Measurements from ENCODE around the gene NOVA1.
A peak's percentile ranks its signal among the peaks of the same experiment; 100 is the strongest.
"Not testable (repeated sequence)": the region's sequence is repeated elsewhere in the genome, so short reads cannot be mapped to it uniquely, and the experiment has no call there.

NOVA1 gene, protein sequence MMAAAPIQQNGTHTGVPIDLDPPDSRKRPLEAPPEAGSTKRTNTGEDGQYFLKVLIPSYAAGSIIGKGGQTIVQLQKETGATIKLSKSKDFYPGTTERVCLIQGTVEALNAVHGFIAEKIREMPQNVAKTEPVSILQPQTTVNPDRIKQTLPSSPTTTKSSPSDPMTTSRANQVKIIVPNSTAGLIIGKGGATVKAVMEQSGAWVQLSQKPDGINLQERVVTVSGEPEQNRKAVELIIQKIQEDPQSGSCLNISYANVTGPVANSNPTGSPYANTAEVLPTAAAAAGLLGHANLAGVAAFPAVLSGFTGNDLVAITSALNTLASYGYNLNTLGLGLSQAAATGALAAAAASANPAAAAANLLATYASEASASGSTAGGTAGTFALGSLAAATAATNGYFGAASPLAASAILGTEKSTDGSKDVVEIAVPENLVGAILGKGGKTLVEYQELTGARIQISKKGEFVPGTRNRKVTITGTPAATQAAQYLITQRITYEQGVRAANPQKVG

DNA sequence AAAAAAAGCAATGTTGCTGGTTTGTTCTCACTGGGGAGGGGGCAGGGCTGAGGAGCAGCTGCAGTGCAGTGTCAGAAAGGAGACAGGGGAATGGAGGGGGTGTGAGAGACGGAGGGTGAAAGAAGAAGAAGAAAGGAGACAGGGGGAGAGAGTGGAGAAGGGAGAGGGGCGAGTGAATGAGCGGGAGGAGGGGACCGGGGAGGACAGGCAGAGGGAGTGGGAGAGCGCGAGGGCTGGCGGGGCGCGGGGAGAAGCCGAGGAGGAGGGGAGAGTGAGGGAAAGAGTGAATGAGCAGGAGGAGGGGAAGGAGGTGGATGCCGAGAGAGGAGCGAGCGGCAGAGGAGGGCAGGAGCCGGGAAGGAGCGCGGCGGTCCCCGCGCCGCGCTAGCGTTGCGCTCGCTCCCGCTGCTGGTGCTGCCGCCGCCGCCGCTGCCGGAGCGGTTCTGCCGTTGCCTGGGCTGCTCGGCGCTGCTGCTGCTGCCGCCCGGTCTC, at the start of gene NOVA1:
Gene NOVA1 (minus strand): TSS at position 445 of the 492 bp plus-strand sequence. CDS start 597 bp downstream, outside the sequence.
- no peak for DNase-seq

DNA sequence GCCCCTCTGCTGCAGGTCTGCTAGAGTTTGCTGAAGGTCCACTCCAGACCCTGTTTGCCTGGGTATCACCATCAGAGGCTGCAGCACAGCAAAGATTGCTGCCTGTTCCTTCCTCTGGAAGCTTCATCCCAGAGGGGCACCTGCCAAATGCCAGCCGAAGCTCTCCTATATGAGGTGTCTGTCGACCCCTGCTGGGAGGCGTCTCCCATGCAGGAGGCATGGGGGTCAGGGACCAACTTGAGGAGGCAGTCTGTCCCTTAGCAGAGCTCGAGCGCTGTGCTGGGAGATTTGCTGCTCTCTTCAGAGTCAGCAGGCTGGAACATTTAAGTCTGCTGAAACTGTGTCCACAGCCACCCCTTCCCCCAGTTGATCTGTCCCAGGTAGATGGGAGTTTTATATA, 47.2 kb upstream of the NOVA1 start:
- not testable (repeated sequence) for DNase-seq

DNA sequence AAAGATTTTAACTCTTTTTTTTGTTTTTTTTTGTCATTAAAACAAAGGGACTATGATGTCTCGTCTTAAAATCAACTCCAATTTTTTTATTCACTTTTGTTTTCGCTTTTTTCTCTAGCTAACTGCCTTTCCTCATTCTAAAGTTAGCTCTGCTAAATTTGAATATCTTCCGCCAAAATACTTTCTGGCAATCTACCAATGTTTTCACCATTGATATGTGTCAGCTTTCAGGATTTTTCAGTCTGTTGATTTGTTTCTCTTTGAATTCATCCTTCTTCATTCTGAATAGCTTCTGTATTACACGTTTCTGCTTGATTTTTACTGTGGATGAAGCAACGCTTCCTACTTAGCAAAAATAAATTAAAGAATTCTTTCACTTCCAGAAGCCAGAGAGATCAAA, 38.7 kb upstream of the NOVA1 start:
- DNase-seq = no peak

DNA sequence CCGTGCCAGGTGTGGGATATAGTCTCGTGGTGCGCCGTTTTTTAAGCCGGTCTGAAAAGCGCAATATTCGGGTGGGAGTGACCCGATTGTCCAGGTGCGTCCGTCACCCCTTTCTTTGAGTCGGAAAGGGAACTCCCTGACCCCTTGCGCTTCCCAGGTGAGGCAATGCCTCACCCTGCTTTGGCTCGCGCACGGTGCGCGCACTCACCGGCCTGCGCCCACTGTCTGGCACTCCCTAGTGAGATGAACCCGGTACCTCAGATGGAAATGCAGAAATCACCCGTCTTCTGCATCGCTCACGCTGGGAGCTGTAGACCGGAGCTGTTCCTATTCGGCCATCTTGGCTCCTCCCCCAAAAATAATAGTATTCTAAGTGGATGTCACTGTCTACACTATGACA, 37.1 kb upstream of the NOVA1 start:
- not testable (repeated sequence) for DNase-seq

DNA sequence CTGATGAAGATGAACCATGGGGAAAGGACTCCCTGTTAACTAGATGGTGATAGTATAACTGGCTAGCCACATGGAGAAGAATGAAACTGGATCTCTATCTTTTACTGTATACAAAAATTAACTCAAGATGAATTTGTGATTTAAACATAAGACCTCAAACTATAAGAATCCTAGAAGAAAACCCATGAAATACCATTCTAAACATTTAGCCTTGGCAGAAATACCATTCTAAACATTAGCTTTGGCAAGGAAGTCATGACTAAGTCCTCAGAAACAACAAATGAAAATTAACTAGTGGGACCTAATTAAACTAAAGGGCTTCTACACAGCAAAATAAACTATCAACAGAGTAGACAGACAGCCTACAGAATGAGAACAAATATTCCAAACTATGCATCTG, 28.4 kb upstream of the NOVA1 start:
- no peak for DNase-seq

DNA sequence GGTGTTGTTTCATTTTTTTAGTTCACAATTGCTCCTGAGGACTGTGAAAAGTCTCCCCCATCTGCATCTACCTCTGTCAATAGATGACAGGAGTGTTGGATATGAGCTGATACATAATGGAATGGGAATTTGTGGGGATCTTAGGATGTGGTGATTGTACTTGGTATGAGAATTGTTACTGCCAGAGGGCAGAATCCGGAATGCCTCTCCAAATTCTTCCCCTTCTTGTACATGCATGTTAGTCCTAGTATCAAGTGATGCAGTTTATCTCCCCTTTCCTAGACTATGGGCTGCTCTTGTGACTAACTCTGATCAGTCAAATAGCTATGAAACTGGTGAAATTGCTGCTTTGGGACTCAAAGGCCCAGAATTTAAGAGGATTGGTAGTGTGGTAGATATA, 24.8 kb upstream of the NOVA1 start:
- DNase-seq = no peak

DNA sequence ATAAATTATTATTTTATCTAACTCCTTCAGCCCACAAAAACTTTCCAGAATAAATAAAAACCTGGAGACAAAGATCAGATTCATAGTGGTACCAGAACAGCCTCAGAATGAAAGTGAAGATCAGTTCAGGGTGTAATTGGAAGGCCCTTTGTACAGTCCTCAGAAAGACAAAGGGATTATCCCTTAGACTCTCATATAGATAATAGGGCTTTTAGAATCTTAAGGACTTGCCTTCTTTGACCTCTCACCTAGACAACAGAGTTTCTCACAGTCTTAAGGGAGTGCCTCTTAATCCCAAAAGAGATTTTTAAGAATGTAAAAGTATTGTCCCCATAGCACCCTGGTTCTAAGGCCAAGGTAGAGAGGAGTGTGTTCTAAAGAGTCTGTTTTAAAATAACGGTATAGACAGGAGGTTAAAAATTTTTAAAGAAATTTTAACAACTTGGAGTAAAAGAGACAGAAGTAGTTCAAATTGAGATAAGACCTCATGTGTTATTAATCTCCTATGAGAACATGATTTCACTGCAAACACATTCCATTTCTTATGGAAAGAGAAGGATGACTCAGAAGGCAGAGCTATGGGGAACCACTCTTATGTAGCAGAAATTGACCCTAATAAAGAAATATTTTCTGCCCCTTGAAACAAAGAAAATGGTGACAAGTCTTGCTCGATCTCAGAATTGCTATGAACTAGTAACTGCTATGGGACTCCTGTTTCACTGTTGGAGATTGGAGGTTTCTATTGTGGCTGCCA, 24.2 kb upstream of the NOVA1 start:
- no peak for DNase-seq

DNA sequence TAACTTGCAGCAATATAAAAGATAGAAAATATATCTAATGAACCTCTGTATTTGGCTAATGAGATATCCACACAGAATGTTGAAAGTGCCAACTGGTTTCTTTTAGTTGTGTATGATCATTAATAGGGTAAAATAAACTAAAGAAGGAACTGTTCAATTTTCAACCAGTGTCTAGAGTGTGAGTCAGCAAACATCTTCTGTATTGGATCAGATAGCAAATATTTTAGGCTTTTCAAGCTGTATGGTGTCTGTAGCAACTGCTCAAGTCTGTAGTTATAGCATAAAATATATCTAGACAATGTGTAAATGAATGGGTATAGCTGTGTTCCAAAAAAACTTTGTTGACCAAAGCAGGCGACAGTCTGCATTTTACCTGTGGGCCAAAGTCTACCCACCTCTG, 23.5 kb upstream of the NOVA1 start:
- no peak for DNase-seq

DNA sequence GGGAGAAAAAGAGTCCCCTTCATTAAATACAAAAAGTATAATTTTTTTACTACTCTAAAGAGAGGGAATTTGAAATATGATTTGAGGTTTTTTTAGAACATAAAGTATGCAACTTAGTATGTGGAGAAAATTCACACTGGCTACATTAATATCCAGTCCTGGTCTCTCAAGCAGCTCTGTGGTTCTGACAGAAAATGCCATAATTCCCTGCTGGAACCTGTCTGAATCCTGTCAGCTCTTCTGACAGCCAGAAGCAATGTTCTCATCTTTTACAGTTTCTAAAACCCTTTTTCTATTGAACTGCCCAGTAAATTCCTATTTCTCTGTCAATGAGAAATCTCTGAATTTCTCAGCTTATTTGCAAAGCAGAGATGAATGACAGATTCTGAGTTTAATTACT, 13.4 kb upstream of the NOVA1 start:
- no peak for DNase-seq

DNA sequence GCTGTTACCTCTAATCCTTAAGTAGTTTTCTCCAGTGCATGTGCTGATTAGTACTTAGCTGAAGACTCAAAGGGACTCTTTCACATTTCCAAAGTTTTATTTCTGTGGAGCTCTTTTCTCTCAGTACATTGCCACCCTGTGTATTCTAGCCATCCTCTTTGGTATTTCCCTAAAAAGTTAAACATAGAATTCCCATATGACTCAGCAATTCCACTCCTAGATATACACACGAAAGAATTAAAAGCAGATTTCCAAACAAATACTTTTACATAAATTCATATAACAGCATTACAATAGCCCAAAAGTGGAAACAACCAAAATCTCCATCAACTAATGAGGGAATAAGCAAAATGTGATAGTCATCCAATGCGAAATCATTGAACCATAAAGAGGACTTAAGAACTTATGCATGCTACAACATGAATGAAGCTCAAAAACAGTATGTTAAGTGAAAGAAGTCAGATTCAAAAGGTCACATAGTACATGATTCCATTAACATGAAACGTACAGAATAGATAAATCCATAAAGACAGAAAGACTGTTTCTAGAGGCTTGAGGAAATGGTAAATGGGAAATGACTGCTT, 9.0 kb upstream of the NOVA1 start:
- no peak for DNase-seq

DNA sequence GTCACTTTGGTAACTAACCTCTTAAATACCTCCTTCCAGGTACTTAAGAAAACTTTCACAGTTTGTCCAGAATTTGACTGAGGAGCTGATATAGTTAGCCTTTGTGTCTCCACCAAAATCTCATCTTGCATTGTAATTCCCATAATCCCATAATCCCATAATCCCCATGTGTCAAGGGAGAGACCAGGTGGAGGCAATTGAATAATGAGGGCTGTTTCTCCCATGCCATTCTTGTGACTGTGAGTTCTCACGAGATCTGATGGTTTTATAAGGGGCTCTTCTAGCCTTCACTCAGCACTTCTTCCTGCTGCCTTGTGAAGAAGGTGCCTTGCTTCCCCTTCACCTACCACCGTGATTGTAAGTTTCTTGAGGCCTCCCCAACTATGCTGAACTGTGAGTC, 7.8 kb upstream of the NOVA1 start:
- DNase-seq = no peak

DNA sequence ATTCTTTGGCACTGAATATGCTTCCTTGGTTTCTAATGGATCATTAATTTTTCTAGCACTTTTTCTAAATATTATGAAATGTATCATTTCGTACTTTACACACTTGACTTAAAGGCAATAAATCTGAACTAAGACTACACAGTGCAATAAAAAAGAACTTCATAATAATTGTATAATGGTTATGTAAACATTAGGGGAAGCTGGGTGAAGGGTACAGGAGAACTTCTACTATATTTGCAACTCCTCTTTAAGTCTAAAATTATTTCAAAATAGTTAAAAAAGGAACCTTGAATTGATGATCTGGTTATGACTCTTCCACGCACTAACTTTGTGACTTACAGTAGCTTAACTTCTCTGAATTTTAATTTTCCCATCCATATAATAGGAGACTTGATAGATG, 5.1 kb upstream of the NOVA1 start:
- DNase-seq = no peak

DNA sequence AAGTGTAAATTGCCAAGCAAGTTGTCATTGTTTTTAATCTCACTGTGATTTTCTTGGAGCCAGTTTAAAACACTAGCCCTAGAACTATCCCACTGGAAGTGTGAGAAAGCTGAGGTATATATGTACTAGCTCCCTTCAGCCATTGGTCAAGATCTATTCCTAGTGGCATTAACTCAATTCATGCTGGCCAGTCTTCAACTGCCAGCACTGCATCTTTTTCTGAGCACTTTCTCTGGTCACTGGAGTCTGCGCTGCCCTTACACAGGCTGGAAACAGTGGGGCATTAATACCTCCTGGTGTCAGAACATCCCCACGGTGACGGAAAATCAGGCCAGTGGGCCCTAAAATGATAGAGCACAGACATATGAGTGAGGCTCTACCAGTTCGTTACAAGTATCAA, 4.0 kb upstream of the NOVA1 start:
- DNase-seq = no peak

DNA sequence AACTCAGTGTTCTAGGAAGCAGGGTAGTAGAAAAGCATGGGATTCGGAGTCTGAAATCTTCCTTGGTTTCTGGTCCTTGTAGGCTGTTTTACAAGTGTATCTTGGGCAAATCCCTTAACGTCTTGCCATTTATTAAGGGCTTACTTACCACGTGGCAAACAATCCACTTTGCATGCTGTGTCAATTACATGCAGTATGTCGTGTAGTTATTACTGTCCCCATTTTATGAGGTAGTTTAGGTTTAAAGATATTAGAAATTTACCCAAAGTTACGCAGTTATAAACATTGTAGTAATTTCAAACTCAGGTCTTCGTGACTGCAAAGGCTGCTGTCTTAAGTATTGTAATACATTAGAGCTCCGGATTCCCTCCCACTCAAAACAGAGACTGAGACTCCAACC, 1.5 kb upstream of the NOVA1 start:
- DNase-seq = no peak

DNA sequence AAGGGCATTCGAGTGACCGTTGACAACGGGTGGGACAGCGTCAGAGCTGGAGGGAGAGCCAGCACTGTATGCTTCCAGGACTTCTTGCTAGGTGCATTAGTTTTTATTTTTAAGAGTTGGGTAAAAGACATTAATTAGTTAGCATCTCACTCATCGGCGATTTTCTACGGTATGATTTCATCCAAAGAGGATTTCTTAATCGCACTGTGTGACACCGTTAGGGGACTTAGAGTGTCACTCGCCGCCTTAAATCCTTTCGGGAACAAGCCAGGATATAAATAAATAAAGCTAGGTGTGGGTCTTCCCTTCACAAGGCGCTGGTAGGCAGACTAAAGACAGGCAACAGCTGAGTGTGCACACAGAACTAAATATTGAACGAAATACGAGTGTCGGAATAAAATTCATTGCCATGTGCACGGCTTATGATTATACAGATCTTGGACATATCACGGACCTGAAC, 869 bp upstream of the NOVA1 start:
- DNase-seq = no peak

DNA sequence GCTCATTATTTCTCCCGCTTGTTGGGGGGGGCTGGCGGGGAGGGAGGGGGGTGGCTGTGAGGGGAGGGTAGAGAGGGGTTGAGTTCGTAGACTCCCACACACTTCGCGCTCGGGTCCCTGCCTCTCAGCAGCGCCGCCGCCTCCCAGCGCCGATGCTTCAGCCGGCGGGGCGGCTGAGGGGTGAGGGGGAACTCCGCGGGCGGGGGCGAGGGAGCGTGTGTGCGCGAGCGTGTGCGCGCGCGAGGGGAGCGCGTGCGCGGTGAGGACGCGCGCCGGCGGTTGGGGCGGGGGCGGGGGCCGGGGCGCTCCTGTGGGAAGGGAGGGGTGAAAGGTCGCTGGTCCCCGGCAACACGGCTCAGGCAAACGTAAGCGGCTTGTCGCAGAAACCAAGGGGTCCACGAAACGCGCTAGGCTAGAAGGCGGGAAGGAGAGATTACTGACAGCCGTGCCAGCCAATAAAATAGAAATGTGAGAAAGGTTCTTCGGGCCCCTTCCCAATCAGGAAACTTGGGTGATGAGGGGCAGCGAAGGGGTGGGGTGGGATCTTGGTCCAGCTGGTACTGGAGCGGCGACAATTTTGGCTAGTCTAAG, 343 bp upstream of the NOVA1 start:
- peak; percentile 87 to 94 for DNase-seq

DNA sequence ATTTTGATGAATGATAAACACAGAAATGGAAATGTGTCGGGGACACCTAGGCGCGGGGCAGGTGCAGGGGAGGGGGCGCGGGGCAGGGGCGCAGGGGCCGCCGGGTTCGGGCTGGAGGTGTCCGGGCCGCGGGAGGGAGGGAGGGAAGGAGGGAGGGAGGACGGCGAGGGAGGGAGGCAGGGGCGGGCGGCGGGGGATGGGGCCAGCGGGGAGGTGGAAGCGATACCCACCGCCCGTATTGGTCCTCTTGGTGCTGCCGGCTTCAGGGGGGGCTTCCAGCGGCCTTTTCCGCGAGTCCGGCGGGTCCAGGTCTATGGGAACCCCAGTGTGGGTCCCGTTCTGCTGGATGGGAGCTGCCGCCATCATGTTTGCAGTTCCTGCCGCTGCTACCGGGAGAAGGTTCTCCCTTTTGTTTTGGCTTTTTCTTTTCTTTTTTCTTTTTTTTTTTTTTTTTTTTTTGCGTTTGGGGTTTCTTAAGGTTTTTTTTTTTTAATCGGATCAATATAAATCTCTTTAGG, 703 bp downstream of the NOVA1 start:
- peak in 1 of 2 experiments; percentile 11 for DNase-seq

DNA sequence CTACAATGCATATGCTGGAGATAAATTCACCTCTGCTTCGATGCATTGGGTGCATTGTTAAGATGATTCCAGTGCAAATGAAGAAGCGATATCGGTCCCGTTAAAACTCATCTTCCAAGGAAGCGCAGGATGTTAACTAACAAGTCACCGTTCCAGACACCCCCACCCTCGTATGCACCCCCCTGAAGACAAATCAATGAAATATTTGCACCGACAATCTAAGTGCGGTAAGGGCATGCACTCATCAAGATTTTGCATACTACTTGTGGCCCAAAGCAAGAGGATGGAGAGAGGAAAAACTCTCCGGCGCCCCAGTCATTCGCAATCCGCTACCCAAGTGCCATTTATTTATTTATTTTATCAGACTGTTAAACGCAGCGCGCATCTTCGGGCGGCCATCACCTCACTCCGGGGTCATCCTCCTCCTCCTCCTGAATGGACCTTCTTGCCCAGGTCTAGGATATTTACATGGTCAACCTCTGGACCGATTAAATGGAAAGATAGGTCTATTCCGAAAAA, 1.2 kb downstream of the NOVA1 start:
- no peak for DNase-seq

DNA sequence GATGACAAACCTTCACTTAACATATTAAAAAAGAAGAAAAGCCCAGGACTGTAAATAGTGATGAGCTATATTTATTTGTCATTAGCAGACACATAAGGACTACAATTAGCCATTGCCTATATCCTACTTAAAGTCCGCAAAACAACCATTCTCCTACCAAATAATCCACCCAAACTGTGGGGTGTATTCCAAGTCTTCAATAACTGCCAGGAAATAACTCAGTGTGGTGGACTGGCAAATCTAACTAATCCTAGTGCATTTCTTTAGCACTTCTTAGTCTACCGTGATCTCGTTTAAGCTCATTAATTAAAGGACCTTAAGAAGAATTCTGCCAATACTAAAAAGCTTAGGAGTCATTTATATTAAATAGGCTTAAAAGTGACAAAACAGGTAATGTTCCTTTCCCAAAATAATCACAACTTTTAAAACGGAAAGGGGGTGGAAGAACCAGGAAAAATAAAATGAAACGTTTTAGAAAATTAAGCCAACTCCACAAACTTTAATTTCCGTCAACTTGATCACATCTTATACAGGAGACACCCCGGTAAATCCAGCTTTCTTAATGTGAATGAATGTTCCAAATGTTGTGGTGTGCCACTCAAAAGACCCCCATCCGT, 1.8 kb downstream of the NOVA1 start:
- no peak for DNase-seq

DNA sequence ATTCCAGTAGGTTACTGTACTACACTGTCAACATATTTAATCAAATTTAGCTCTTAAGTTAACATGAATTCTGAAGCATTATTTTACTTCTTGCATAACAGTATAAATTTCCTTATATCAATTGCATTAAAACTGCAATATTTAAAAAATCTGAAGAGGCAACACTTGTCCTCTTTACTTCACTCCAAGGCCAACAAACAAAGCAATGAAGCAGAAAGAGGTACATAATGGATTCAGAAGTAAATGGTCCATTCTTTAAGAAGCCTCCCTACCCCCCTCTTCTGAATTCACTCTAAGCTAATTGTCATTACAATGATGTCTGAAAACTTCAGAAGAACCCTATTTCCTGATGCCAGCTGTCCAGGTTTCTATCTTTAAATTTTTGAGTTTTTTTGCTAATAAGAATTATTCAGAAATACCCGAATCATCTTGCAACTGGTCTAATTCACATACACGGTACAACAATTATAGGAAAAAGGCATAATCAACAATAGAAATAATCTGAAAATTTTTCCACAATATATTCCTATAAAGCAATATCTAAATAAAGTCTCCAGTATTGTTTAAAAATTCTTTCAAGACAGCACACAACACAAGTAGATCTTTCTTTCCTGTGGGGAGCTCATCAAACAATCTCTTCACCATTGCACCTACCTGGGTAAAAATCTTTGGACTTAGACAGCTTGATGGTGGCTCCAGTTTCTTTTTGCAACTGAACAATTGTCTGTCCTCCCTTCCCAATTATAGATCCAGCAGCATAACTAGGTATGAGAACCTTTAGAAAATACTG, 2.9 kb downstream of the NOVA1 start:
- DNase-seq = no peak

DNA sequence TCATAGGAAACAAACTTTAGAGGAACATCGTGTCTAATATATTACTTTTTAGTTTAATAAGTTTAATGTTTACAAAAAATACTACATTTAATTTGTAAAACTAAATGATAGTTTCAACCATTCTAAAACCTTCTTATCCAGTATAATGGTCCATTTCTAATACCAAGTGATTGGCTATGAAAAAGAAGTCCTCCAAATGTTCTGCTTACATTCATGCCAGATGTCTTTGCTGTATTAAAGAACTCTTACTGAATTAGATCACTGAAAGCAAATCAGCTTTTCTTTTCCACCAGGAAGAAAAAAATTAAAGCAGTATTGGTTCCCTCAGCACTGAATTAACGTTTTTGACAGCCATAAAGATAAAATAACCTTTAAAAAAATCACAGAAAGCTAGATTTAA, 3.7 kb downstream of the NOVA1 start:
- no peak for DNase-seq
